HG03565 (cell line): ENCODE results near the gene SCNN1A.

Source experiments
- ATAC-seq: cut with Tn5 transposase; IDR thresholded peaks from one replicate; pipeline ENCODE4 v1.9.1; 2021; ENCODE audit warnings: mild to moderate bottlenecking, moderate library complexity; ENCODE audit not compliant: unreplicated experiment

SCNN1A gene

DNA sequence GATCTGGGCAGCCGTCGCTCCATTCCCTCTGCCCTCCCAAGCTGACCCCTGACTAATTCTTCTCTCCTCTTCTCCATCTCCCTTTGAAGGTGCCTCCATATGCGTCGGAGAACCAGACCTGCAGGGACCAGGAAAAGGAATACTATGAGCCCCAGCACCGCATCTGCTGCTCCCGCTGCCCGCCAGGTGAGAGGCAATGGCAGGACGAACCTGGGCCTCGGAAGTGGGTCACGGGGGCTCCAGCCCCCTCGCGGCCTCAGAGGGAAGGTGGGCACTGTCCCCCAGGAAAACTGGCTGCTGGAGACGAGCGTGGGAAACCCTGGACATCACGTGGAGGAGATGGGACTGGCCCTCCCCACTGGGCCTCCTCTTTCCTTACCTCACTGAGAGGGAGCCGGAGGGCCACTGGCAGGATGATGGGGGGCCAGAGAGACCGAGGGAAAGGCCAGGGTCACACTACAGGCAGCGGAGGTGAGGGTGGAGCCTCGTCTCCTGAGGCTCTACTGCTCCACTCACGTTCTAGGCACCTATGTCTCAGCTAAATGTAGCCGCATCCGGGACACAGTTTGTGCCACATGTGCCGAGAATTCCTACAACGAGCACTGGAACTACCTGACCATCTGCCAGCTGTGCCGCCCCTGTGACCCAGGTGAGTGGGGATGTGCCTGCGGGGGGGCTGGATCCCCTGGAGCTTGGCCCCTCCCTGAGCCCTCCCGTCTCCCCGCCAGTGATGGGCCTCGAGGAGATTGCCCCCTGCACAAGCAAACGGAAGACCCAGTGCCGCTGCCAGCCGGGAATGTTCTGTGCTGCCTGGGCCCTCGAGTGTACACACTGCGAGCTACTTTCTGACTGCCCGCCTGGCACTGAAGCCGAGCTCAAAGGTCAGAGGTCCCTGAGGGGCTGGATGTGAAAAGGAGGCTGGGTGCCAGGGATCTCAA, 9.4 kb upstream of the SCNN1A start:
- ATAC-seq = no peak

DNA sequence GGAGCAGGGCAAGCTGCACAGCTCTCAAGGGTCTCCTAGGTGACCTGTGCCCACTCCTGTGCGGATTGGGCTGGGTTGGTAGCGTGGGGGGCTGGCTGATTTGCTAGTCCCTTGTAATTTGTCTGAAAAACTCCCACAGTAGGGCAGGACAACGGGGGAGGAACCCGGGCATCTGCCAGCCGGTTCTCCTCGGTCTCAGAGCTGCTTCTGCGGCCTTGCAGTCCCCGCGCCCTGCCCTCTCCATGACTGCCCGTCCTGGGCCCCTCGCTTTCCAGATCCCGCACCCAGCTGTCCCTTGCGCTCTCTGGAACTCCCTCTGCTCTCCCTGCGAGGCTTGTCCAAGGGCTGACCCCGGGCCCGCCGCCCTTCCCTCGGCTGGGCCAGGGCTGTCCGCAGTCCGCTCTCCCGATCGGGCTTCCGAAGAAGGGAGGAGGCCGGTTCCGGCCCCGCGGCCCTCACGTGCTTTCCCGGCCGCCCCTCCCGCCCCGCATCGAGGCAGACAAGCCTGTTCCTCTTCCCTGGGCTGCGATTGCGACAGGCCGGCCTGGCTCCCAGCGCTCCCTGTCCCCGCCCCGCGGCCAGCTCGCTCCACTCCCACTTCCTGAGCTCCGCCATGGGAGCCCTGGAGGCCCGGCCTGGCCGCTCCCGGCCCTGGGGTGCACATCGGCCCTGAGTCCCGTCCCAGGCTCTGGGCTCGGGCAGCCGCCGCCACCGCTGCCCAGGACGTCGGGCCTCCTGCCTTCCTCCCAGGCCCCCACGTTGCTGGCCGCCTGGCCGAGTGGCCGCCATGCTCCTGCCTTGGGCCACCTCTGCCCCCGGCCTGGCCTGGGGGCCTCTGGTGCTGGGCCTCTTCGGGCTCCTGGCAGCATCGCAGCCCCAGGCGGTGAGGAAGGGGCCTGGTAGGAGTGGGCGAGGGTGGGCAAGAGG, 8.5 kb upstream of the SCNN1A start, which contains the start of gene LTBR:
Gene LTBR, plus strand, starts transcription at position 591 of the 927 bp plus-strand sequence. Its CDS starts 197 bp downstream, at position 788.
- ATAC-seq = no peak

DNA sequence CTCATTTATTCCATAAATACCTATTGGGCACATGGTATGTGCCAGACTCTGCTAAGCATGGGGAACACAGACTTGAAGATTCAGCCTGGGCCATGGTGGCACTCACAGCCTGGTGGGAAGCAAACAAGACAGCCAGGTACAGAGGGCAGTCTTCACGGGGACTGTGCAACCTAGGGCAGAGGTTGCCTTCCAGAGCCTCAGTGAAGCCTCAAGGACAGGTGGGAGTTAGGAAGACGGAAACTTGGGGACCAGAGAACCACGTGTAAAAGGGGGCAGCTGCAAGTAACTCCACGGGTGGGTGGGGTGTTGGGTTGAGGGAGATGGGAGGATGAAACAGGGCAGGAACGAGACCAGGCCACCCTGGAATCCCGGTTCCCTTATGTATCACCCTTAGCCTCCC, 7.6 kb upstream of the SCNN1A start:
- ATAC-seq = no peak

DNA sequence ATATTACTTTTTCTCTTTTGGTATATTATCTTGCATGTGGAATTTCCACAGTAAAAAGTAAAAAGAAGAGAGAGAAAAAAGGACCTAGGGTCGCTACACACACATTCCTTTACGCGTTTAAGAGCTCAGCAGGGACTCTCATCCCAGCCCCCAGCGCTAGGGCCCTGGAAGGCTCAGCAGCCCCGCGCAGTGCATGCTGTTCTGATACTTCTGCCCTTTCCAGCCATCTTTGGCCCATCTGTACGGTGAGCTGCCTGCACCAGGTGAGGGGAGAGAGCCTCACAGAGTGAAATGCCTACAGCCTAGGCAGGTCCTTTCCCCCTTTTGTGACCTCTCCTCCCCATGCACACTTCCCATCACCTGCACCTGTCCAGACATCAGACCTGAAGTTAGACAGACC, 7.0 kb upstream of the SCNN1A start:
- no peak for ATAC-seq

DNA sequence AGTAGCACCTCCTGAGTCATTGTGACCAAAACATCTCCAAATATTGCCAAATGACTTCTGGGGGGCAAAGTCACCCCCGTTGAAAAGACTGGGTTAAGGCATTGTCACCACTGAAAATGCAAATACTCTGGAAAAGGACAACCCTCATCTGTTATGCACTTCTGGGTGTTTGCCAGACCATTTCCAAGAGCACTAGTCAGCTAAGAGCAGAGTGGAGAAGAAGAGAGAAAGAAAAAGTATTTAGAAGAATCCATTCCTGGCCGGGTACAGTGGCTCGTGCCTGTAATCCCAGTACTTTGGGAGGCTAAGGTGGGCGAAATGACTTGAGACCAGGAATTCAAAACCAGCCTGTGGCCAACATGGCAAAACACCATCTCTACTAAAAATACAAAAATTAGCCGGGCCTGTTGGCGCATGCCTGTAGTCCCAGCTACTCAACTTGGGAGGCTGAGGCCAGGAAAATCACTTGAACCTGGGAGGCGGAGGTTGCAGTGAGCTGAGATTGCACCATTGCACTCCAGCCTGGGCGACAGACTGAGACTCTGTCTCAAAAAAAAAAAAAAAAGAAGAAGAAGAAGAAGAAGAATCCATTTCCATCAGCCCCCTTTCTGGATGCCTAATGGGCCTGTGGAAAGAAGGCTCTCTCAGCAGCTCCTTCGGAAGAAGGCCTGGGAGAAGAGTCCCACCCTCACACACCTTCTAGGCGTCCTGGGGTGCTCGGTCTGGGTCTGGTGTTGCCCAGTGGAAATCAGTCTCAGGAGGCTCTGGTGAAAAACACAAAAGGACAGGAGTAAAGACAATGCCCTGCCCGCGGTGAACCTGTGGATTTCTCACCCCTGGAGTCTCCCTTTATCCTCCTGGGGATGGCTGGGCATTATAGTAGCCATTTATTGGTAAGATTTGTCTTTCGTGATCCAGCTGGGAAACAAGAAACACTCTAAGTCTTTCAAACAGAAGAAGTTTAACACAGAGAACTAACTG, 5.1 kb upstream of the SCNN1A start:
- ATAC-seq = no peak

DNA sequence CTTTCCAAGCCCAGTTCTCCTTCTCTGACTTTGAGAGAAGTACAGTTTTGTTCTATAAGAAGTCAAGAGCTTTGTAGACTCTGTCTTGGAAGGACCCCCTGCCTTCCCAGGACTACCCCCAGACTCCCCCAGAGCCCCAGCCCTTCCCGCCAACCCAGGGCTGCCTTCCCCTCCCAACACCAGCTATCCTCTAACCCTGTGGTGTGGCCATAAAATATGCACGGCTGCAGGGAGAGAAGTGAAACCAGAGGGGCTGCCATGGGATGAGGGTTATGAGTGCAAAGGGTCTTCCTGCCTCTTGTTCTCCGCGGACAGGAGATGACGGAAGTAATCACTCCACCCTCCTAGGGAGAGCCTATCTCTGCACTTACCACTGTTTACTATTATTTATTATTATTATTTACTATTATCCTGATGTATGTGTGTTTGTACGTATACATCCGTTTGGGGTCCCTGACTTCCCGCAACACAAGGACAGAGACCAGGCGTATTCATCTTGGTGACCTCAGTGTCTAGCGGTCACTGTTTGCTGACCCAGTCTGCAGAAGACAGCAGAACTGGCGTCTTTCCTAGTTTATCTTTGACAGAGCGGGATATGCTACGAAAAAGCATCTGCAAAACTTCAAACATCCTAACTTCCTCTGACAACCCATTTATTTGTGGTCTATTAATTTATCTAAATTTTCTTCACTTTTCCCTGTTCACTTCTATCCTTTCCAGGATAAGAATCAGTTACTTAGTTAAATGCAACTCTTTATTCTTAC, 3.5 kb upstream of the SCNN1A start:
- ATAC-seq = no peak

DNA sequence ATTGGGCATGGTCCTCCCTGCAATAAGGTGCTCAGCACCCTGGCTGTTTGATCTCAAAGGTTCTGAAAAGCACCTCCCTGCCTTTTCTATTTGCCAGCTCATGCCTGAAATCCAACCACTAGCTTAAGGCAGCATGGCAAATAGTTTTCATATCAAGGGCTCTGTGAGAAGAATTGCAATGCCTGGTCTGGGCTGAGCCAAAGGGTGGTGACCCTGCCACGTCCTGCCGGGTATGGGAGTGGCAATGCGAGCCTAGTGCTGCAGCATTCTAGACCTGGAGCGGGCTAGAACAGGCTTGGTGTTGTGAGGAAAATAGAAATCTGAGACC, 2.3 kb upstream of the SCNN1A start:
- no peak for ATAC-seq

DNA sequence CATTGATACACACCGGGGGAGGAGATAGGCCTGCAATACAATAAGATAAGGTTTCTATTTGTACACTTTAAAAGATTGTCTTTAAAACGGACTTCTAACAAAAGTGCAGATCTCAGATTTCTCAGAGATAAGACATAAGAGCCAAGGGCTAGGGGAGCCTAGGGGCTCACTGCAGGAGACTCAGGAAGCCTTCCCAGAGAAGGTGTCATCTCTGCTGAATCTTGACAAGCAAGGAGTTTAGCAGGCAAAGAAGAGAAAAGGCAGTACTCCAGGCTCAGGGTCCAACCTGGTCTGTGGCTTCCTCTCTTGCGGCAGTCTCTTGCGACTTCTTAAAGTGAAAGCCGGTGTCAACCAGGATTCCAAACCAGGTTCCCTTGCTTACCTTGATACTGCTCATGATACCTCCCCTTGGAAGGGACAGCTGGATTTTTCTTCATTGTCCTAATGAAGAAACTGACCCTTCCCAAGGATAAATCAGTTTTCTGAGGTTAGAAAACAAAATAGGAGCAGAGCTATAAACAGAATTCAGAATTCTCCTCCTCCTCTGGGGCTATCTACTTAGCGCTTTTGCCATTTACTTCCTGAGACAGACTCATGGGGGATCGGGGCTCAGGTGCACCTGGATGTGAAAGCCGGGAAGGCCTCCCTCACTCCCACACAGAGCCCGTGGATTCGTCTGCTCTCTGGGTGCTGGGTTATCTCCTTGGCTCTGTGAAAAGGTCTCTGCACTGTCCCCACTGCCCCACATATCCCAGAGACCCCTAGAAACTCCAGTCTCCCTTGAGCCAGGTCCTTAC, 1.7 kb upstream of the SCNN1A start:
- ATAC-seq = no peak

DNA sequence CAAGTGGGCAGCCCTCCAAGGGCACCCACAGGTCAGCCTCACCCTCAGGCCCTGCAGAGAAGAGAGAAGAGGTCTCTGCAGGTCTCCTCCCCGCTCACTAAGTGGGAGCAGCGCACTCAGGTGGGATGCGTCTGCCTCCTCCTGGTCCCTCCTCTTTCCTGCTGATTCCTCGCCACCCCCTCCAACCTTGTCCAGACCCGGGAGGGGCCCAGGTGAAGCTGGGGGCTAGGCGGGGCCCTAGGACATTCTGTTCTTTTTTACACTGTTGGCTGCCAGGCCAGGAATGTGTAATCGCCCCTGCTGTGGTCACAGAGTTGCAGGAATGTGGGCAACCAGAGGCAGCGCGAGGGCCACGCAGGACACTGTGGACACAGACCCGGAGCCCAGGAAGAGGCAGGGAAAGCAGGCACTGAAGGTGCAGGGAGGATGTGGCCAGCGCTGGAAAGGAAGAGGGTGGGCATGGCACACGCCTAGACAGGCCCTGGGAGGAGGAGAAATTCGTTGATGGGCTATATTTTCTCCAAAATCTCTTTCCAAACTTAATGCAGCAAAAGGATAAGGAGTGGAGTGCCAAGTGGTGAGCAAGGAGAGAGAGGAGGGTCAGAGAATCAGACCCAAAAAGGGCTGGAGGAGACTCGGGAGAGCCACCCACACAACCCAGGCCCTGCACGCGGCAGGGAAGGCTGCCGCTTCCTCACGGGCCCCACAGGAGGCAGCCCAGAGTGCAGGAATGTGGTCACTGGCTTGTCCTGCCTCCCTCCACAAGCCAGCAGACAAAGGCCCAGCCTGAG, 911 bp upstream of the SCNN1A start:
- no peak for ATAC-seq

DNA sequence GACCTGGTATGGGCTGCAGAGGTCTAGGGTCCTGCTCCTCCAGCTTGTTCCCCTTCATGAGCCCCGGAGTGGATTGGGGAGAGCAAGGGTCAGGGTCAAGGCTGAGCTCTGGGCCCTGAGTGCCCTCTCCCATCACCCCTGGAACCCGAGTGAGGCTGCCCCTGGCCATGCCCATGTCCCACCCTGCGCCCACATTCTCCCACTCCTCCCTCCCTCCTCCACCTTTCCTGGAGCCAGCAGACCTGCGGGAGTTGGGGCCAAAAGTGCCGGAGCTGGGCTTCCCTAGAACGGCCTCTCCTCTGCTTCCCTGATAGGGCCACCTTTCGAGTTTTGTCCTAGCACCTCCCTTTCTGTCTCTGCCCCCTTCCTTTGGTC, 590 bp downstream of the SCNN1A start:
- ATAC-seq = no peak

DNA sequence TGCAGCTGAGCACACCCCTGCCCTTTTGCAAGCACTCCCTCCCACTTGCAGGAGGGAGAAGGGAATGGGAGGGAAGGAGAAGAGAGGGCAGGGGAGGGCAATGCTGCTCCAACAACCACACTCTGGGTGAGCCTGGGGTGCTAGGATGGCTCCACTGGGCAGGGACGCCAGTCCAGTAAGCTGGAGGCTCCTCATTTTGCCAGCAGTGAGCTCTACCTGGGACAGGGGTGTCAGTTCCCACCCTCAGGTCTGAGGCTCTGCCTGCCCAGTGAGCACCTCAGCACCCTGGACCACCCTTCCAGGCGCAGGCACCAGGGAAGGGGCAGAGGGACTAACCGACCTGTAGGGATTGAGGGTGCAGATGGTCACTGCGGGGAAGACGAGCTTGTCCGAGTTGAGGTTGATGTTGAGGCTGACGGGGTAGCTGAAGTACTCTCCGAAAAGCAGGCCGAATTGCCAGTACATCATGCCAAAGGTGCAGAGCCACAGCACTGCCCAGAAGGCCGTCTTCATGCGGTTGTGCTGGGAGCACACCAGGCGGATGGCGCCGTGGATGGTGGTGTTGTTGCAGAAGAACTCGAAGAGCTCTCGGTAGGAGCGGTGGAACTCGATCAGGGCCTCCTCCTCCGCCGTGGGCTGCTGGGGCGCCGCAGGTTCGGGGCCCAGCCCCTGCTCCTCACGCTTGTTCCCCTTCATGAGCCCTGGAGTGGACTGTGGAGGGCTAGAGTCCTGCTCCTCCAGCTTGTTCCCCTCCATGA, 1.2 kb downstream of the SCNN1A start:
- no peak for ATAC-seq

DNA sequence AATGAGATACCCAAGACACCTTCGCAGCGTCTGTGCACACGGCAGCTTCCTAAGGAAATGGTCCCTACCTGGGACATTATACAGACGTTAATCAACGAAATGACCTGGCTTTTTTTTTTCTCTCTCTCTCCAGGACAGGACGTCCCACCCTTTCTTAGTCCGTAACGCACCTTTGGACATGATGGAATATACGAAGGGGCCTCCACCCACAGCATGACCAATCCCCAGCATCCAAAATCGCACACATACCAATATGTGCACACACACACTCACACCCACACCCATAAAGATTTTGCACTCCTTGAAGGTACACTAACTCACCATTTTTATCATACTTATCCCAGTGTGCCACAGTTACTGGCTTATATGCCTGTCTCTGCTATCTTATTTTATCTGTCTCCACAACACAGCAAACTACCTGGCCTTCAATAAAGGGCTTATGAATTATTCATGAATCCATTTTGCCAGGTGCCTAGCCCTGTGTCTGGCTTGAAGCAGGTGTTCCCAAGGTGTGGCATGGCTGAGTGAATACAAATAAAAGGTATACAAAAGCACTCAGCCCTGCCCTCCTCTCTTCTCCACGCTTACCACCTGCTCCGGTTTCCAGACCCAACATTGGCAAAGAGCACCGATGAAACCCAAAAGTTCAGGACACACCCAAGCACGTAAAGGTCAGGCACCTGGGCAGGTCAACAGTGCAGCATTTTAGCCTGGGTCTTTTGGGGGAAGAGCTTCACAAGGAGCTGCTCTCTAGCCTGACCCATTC, 2.2 kb downstream of the SCNN1A start:
- no peak for ATAC-seq

DNA sequence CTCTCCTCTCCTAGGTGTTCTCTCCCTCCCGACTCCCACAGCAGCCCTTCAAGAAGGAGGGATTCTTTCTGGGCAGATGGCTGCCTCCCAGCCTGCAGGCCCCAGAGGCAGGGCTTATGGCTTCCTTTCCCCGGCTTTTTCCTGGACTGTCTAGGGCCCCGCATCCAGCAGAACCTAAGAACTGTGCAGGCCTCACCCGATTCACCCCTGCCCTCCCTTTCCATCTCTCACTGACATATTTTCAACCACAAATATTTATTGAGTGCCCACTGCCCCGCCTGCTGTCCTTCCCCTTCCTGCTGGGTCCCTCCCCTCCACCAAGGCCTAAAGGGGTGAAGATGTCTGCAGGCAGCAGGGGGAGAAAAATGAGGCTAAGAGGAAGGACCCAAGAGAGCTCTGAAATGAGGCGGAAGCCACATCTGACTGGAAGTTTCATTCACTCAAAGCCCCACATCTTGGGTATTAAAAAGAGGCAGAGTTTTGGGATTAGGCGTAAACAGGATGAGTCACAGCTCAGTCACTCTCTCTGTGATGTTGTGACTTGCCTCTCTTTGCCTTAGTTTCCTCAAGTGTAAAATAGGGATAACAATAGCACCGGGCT, 2.9 kb downstream of the SCNN1A start:
- ATAC-seq = no peak

DNA sequence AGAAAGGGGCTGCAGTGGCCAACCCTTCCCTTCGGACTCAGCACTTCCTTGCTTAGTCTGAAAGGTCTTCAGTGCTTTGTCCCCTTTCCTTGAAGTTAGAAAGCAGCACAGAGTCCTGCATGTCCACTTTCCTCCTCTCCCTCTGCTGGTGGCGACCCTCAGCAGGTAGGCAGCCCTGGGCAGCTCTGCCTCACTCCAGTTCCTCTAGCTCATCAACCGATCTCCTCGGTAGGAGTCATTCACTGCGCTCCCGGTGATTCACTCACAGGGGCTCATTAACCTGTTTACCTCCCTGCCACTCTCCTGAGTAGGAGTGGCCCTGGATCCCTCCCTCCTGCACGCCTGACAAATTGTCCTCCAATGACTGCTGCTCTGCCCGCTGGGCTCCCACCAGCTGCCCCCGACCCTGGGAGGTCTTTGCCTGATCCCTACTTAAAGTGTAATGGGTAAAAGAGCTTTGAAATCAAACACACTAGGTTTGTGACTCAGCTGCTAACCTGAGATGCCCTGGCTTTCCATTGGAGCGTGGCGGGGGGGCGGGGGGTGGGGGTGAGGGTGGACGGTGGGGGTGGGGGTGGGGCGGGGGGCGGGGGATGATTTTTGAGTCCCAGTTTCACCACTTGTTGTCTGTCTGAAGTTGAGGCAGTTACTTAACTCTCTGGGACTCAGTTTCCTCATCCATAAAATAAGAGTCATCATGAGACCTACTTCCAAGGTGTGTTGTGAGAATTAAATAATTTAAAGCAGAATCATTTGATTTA, 4.2 kb downstream of the SCNN1A start:
- no peak for ATAC-seq

DNA sequence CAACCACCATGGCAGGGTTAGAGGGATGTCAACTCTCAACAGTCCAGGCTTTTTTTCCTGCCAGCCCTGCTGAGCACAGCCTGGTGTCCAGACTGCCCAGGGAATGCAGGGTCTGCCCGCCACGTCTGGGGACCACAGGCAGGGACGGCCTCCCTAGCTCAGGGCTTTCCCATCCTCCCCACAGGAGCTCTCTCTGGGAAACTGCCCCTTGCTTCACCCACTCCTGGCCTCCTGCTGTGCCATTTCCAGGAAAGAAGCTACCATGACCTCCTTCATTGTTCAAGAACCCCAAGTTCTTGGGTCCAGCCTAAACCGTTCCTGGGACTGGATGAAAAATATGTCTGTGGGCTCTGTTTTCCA, 4.8 kb downstream of the SCNN1A start:
- no peak for ATAC-seq
